GM18508 (cell line): ENCODE measurements around the gene RDX.
"Not testable (repeated sequence)": the region's sequence is repeated elsewhere in the genome, so short reads cannot be mapped to it uniquely, and the experiment has no call there.

ENCODE experiments used
- ATAC-seq: cut with Tn5 transposase; IDR thresholded peaks from one replicate; pipeline ENCODE4 v1.9.1; 2021; ENCODE audit warnings: moderate number of reproducible peaks; ENCODE audit not compliant: insufficient read depth, unreplicated experiment

RDX gene

GRCh38 chr11:110280595-110280994, 15.8 kb downstream of the RDX start:
- ATAC-seq = not testable (repeated sequence)

- no peak for ATAC-seq
These were observed 16.5 kb downstream of the RDX start for GRCh38 chr11:110279881-110280280.

- no peak for ATAC-seq
These were observed 23.5 kb downstream of the RDX start for GRCh38 chr11:110272919-110273318.

- ATAC-seq = no peak
These were observed 26.4 kb downstream of the RDX start for GRCh38 chr11:110269996-110270395.

GRCh38 chr11:110268441-110268840, 28.0 kb downstream of the RDX start:
- ATAC-seq = no peak

- ATAC-seq = no peak
These were observed 34.4 kb downstream of the RDX start for GRCh38 chr11:110262072-110262403.

- no peak for ATAC-seq
These were observed 35.0 kb downstream of the RDX start for GRCh38 chr11:110261195-110262071.

- no peak for ATAC-seq
These were observed 42.9 kb downstream of the RDX start for GRCh38 chr11:110253525-110253924.

GRCh38 chr11:110251836-110252235, 44.6 kb downstream of the RDX start:
- ATAC-seq = no peak

GRCh38 chr11:110250168-110250567, 46.2 kb downstream of the RDX start:
- ATAC-seq = no peak

- ATAC-seq = no peak
These were observed 46.6 kb downstream of the RDX start for GRCh38 chr11:110249766-110250165.

- ATAC-seq = no peak
These were observed 47.3 kb downstream of the RDX start for GRCh38 chr11:110249066-110249465.

GRCh38 chr11:110243791-110244190, 52.6 kb downstream of the RDX start:
- no peak for ATAC-seq

GRCh38 chr11:110242746-110243145, 53.7 kb downstream of the RDX start:
- no peak for ATAC-seq

GRCh38 chr11:110242188-110242587, 54.2 kb downstream of the RDX start:
- no peak for ATAC-seq

GRCh38 chr11:110235966-110236365, 60.4 kb downstream of the RDX start:
- ATAC-seq = no peak

- ATAC-seq = no peak
These were observed 66.0 kb downstream of the RDX start for GRCh38 chr11:110230377-110230776.

GRCh38 chr11:110219006-110219785, 77.2 kb downstream of the RDX start:
- no peak for ATAC-seq

GRCh38 chr11:110217936-110218335, 78.5 kb downstream of the RDX start:
- no peak for ATAC-seq

- no peak for ATAC-seq
These were observed 79.1 kb downstream of the RDX start for GRCh38 chr11:110217223-110217877.

- ATAC-seq = not testable (repeated sequence)
These were observed 87.1 kb downstream of the RDX start for GRCh38 chr11:110209313-110209694.
